Measurements from ENCODE around the gene GOLGA5. TPM values are rescaled to one million over a fixed set of nuclear protein-coding genes. Genes with fewer than 3 reads are reported as not detected.

The GOLGA5 gene
- total and polyA plus RNA-seq, 8 donors: 17.4 to 59.9 (median 33.1) TPM

- H3K4me1 ChIP-seq: peaks cover 0 to 7% (median 0%) of the 10 kb centered on the region in 4 donors
- DNase-seq: no peak
- H3K4me3 ChIP-seq: no peak overlapping the region
- H3K9me3 ChIP-seq: no peaks in the 10 kb centered on the region
- TF ChIP-seq CTCF (IDR thresholded peaks at IDR 0.05): no peak
- TF ChIP-seq POLR2AphosphoS5 (IDR thresholded peaks at IDR 0.05): peak in 1 of 3 donors; percentile 14
- 51 to 65% (median 55%) methylated on average over 2 of the region's 2 CpGs for WGBS, 5 donors
- intact Hi-C loops (cut with DNase I; ENCODE audit: low total_unique reads): no loop called here
- peaks cover under 1 to 10% (median 9%) of the 10 kb centered on the region in 4 donors for H3K36me3 ChIP-seq
- no peaks in the 10 kb centered on the region for H3K27me3 ChIP-seq
- no peak overlapping the region for H3K27ac ChIP-seq
Measured at GRCh38 chr14:92846162-92846897, 52.2 kb downstream of the GOLGA5 start.

GRCh38 chr14:92847278-92847677 is 53.2 kb downstream of the GOLGA5 start:
- intact Hi-C loops (cut with DNase I; ENCODE audit: low total_unique reads): no loop called here
- Histone ChIP-seq H3K4me3 (no peak overlapping the region), H3K36me3 (peaks cover 0 to under 1% (median under 1%) of the 10 kb centered on the region in 4 donors), H3K27ac (no peak overlapping the region), H3K4me1 (peaks cover 0 to 7% (median 0%) of the 10 kb centered on the region in 4 donors), H3K9me3 (no peaks in the 10 kb centered on the region), H3K27me3 (no peaks in the 10 kb centered on the region)
- TF ChIP-seq CTCF (IDR thresholded peaks at IDR 0.05) (no peak), POLR2A (IDR thresholded peaks at IDR 0.05) (no peak), POLR2AphosphoS5 (IDR thresholded peaks at IDR 0.05) (no peak), EP300 (IDR thresholded peaks at IDR 0.05) (no peak)
- no peak for DNase-seq
- 56 to 69% (median 62%) methylated on average over 6 of the region's 6 CpGs for WGBS, 5 donors

- H3K4me3 ChIP-seq: no peak overlapping the region
- TF ChIP-seq EP300 (IDR thresholded peaks at IDR 0.05): no peak
- no peak for TF ChIP-seq POLR2A (IDR thresholded peaks at IDR 0.05)
- no peak for TF ChIP-seq POLR2AphosphoS5 (IDR thresholded peaks at IDR 0.05)
- TF ChIP-seq CTCF (IDR thresholded peaks at IDR 0.05): no peak
- H3K36me3 ChIP-seq: no peaks in the 10 kb centered on the region
- 38 to 58% (median 52%) methylated on average over 2 of the region's 2 CpGs for WGBS, 5 donors
- DNase-seq: no peak
- peaks cover 0 to 2% (median under 1%) of the 10 kb centered on the region in 4 donors for H3K9me3 ChIP-seq
- peaks cover 0 to 7% (median 0%) of the 10 kb centered on the region in 4 donors for H3K4me1 ChIP-seq
- H3K27me3 ChIP-seq: no peaks in the 10 kb centered on the region
- no peak overlapping the region for H3K27ac ChIP-seq
- intact Hi-C loops (cut with DNase I; ENCODE audit: low total_unique reads): no loop called here
Measured at GRCh38 chr14:92847749-92848148, 53.6 kb downstream of the GOLGA5 start.

GRCh38 chr14:92848887-92849286 is 54.8 kb downstream of the GOLGA5 start:
- Histone ChIP-seq H3K36me3 (no peaks in the 10 kb centered on the region), H3K27me3 (peaks cover 0 to 5% (median 0%) of the 10 kb centered on the region in 3 donors), H3K27ac (no peak overlapping the region), H3K9me3 (peaks cover 0 to 11% (median 4%) of the 10 kb centered on the region in 4 donors), H3K4me3 (no peak overlapping the region), H3K4me1 (peaks cover 0 to 7% (median 0%) of the 10 kb centered on the region in 4 donors)
- DNase-seq: peak in 1 of 2 donors; percentile 58
- TF ChIP-seq POLR2AphosphoS5 (IDR thresholded peaks at IDR 0.05) (no peak), CTCF (IDR thresholded peaks at IDR 0.05) (no peak), POLR2A (IDR thresholded peaks at IDR 0.05) (no peak), EP300 (IDR thresholded peaks at IDR 0.05) (no peak)
- WGBS, 5 donors: 10 to 16% (median 13%) methylated on average over 4 of the region's 4 CpGs
- intact Hi-C loops (cut with DNase I; ENCODE audit: low total_unique reads): no loop called here
